Measurements from ENCODE around the gene OR2J2. TPM values are rescaled to one million over a fixed set of nuclear protein-coding genes. Genes with fewer than 3 reads are reported as not detected.
"Not testable (repeated sequence)": the region's sequence is repeated elsewhere in the genome, so short reads cannot be mapped to it uniquely, and the experiment has no call there.

The OR2J2 gene
- total RNA-seq, 2 donors from 2014 or later = 0.74 TPM; not detected in 1

DNA sequence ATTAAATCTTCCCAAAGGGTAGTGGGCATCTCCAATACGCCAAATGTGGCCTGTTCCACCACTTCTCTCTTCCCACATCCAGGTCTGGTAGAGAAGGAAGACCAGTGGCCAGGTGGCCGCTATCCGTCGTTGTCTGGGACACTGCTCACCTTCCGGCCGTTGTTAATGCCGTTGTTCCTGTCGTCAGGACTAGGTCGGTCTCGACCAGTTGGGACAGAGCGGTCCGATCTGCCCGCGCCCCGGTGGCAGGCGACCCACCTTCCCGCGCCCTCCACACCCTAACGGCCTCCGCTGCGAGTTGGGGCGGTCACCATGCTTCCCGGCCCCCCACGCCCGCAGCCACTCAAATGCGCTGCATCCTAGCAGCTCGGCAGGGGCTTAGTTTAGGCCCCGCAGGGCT lies 5.1 kb upstream of the OR2J2 start:
- DNase-seq (ENCODE audit: low spot score); H3K27me3 ChIP-seq (replicated peaks; ENCODE audit: insufficient read depth); H3K9me3 ChIP-seq; H3K27ac ChIP-seq; intact Hi-C loops (cut with DNase I); H3K4me1 ChIP-seq (replicated peaks); H3K36me3 ChIP-seq; H3K4me3 ChIP-seq: not testable (repeated sequence)
- WGBS = 97% methylated on average over 6 of the region's 28 CpGs

- intact Hi-C loops (cut with DNase I) = no loop called here
- no peak overlapping the region for H3K4me3 ChIP-seq
- no peaks in the 10 kb centered on the region for H3K36me3 ChIP-seq
- no peaks in the 10 kb centered on the region for H3K4me1 ChIP-seq (replicated peaks)
- WGBS = 60% methylated on average over 1 of the region's 1 CpG
- H3K27ac ChIP-seq = no peak overlapping the region
- DNase-seq (ENCODE audit: low spot score) = no peak
- H3K27me3 ChIP-seq (replicated peaks; ENCODE audit: insufficient read depth) = no peaks in the 10 kb centered on the region
- no peaks in the 10 kb centered on the region for H3K9me3 ChIP-seq
- TF ChIP-seq POLR2AphosphoS5 (IDR thresholded peaks at IDR 0.05) (no peak), POLR2A (IDR thresholded peaks at IDR 0.05) (no peak)
- TF ChIP-seq, protein P1, sequence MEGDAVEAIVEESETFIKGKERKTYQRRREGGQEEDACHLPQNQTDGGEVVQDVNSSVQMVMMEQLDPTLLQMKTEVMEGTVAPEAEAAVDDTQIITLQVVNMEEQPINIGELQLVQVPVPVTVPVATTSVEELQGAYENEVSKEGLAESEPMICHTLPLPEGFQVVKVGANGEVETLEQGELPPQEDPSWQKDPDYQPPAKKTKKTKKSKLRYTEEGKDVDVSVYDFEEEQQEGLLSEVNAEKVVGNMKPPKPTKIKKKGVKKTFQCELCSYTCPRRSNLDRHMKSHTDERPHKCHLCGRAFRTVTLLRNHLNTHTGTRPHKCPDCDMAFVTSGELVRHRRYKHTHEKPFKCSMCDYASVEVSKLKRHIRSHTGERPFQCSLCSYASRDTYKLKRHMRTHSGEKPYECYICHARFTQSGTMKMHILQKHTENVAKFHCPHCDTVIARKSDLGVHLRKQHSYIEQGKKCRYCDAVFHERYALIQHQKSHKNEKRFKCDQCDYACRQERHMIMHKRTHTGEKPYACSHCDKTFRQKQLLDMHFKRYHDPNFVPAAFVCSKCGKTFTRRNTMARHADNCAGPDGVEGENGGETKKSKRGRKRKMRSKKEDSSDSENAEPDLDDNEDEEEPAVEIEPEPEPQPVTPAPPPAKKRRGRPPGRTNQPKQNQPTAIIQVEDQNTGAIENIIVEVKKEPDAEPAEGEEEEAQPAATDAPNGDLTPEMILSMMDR (IDR thresholded peaks at IDR 0.05) = no peak
Measured at GRCh38 chr6:29171736-29172135, 1.0 kb downstream of the OR2J2 start.

DNA sequence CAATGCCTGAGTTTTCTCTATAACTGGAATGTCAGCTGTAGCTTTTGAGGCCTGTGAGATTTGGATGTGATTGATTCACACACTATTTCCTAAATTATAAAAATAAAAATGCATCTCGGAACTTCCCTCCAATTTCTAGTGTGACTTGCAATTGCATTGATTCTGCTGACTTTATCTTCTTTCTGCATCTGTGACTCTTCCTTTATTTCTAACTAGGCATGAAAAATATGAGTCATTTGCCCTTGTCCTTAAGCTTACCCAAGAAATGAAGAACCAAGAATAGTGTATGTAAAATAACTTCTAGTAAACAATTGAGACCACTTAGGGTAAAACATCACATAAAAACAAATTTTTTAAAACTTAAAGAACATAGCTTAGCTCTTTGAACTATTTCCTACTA lies 12.9 kb downstream of the OR2J2 start:
- Histone ChIP-seq H3K9me3 (no peaks in the 10 kb centered on the region), H3K4me1 (replicated peaks) (no peaks in the 10 kb centered on the region), H3K4me3 (no peak overlapping the region), H3K27me3 (replicated peaks; ENCODE audit: insufficient read depth) (no peaks in the 10 kb centered on the region), H3K27ac (no peak overlapping the region), H3K36me3 (no peaks in the 10 kb centered on the region)
- intact Hi-C loops (cut with DNase I) = no loop called here
- no peak for DNase-seq (ENCODE audit: low spot score)
- no peak for TF ChIP-seq POLR2A (IDR thresholded peaks at IDR 0.05)
- TF ChIP-seq, protein P1 (IDR thresholded peaks at IDR 0.05) = no peak
- TF ChIP-seq POLR2AphosphoS5 (IDR thresholded peaks at IDR 0.05) = no peak
- WGBS = 74% methylated on average over 1 of the region's 1 CpG

DNA sequence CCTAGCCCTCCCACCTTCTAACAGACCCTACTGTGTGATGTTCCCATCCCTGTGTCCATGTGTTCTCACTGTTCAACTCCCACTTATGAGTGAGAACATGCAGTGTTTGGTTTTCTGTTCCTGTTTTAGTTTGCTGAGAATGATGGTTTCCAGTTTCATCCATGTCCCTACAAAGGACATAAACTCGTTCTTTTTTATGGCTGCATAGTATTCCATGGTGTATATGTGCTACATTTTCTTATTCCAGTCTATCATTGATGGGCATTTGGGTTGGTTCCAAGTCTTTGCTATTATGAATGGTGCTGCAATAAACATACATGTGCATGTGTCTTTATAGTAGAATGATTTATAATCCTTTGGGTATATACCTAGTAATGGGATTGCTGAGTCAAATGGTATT lies 18.0 kb downstream of the OR2J2 start:
- H3K4me1 ChIP-seq (replicated peaks) = not testable (repeated sequence)

GRCh38 chr6:29200767-29201662 lies 30.3 kb downstream of the OR2J2 start:
- Histone ChIP-seq H3K4me3 (no peak overlapping the region), H3K36me3 (no peaks in the 10 kb centered on the region), H3K27me3 (replicated peaks; ENCODE audit: insufficient read depth) (no peaks in the 10 kb centered on the region), H3K4me1 (replicated peaks) (no peaks in the 10 kb centered on the region), H3K27ac (no peak overlapping the region), H3K9me3 (no peaks in the 10 kb centered on the region)
- WGBS = 76% methylated on average over 18 of the region's 22 CpGs
- no peak for DNase-seq (ENCODE audit: low spot score)
- intact Hi-C loops (cut with DNase I) = no loop called here
- TF ChIP-seq POLR2A (IDR thresholded peaks at IDR 0.05) (no peak), POLR2AphosphoS5 (IDR thresholded peaks at IDR 0.05) (no peak)

More for the DNA sequence above, 18.0 kb downstream of the OR2J2 start:
- H3K9me3 ChIP-seq; H3K27me3 ChIP-seq (replicated peaks; ENCODE audit: insufficient read depth); intact Hi-C loops (cut with DNase I); DNase-seq (ENCODE audit: low spot score); H3K4me3 ChIP-seq; H3K36me3 ChIP-seq; H3K27ac ChIP-seq: not testable (repeated sequence)
- WGBS = 46% methylated on average over 1 of the region's 1 CpG

DNA sequence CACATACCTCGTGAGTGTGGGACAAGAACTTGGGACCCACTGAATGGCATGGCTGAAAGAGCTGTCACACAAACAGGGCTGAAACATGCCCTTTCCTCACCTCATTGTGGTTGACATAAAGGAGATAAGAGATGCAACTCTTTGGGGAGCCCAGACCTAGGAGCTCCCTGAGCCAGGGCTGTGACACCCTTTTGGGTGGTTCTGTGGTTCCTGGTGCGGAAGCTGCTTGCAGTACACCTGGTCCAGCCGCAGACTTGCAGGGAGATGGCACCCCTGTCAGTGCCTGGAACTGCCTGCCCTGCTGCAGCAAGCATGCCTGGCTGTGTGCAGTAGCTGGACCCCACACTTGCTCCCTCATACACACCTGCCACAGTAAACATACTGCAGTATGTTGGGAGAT lies 31.3 kb downstream of the OR2J2 start:
- intact Hi-C loops (cut with DNase I) = no loop called here
- Histone ChIP-seq H3K36me3 (no peaks in the 10 kb centered on the region), H3K27me3 (replicated peaks; ENCODE audit: insufficient read depth) (no peaks in the 10 kb centered on the region), H3K27ac (no peak overlapping the region), H3K4me3 (no peak overlapping the region), H3K9me3 (no peaks in the 10 kb centered on the region), H3K4me1 (replicated peaks) (no peaks in the 10 kb centered on the region)
- no peak for DNase-seq (ENCODE audit: low spot score)
- TF ChIP-seq POLR2A (IDR thresholded peaks at IDR 0.05) = no peak
- TF ChIP-seq, protein P1 (IDR thresholded peaks at IDR 0.05) = no peak
- no peak for TF ChIP-seq POLR2AphosphoS5 (IDR thresholded peaks at IDR 0.05)
- 92% methylated on average over 3 of the region's 3 CpGs for WGBS
